Measurements from ENCODE around the gene SNX1.
A peak's percentile ranks its signal among the peaks of the same experiment; 100 is the strongest.

The SNX1 gene

DNA sequence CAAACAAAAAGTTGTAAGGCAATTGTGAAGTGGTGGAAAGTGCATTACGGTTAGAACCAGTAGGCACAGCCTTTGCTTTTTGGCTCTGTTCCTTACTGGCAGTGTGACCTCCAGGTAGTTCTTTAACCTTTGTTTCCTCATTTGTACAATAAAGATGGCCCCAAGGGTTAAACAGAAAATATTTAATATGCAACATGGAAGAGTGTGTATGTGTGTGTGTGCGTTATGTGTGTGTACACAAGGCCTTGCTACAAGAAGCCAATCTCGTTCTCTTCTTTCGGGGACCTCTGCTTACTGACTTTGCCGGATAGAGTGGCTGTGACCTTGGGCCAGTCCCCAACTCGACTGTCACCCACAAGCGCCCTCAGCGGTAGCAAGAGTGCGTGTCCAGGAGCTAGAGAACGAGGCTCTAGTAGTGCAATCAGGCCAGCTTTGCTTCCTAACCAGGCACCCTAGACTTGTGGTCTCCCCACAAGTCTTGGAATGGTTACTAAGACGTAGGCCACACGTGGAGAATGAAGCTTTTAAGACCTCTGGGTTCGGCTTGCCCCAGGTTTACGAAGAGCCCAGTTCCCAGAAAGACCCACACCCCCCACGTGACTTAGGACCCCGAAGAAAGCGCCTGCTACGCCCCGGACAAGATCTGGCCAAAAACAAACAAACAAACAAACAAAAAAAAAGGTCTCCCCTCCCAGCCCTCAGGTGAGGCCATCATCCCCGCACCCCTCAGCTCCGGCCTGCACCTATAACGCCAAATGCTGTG lies 2.7 kb upstream of the SNX1 start (continued):
- TF ChIP-seq, protein P1, sequence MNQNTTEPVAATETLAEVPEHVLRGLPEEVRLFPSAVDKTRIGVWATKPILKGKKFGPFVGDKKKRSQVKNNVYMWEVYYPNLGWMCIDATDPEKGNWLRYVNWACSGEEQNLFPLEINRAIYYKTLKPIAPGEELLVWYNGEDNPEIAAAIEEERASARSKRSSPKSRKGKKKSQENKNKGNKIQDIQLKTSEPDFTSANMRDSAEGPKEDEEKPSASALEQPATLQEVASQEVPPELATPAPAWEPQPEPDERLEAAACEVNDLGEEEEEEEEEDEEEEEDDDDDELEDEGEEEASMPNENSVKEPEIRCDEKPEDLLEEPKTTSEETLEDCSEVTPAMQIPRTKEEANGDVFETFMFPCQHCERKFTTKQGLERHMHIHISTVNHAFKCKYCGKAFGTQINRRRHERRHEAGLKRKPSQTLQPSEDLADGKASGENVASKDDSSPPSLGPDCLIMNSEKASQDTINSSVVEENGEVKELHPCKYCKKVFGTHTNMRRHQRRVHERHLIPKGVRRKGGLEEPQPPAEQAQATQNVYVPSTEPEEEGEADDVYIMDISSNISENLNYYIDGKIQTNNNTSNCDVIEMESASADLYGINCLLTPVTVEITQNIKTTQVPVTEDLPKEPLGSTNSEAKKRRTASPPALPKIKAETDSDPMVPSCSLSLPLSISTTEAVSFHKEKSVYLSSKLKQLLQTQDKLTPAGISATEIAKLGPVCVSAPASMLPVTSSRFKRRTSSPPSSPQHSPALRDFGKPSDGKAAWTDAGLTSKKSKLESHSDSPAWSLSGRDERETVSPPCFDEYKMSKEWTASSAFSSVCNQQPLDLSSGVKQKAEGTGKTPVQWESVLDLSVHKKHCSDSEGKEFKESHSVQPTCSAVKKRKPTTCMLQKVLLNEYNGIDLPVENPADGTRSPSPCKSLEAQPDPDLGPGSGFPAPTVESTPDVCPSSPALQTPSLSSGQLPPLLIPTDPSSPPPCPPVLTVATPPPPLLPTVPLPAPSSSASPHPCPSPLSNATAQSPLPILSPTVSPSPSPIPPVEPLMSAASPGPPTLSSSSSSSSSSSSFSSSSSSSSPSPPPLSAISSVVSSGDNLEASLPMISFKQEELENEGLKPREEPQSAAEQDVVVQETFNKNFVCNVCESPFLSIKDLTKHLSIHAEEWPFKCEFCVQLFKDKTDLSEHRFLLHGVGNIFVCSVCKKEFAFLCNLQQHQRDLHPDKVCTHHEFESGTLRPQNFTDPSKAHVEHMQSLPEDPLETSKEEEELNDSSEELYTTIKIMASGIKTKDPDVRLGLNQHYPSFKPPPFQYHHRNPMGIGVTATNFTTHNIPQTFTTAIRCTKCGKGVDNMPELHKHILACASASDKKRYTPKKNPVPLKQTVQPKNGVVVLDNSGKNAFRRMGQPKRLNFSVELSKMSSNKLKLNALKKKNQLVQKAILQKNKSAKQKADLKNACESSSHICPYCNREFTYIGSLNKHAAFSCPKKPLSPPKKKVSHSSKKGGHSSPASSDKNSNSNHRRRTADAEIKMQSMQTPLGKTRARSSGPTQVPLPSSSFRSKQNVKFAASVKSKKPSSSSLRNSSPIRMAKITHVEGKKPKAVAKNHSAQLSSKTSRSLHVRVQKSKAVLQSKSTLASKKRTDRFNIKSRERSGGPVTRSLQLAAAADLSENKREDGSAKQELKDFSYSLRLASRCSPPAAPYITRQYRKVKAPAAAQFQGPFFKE (tag by site-specific recombination; IDR thresholded peaks at IDR 0.05; ENCODE audit: borderline replicate concordance) = no peak
- TF ChIP-seq ZNF776 (tag by site-specific recombination; IDR thresholded peaks at IDR 0.05; ENCODE audit: borderline replicate concordance) (no peak), ZNF521 (tag by site-specific recombination; IDR thresholded peaks at IDR 0.05) (no peak)

DNA sequence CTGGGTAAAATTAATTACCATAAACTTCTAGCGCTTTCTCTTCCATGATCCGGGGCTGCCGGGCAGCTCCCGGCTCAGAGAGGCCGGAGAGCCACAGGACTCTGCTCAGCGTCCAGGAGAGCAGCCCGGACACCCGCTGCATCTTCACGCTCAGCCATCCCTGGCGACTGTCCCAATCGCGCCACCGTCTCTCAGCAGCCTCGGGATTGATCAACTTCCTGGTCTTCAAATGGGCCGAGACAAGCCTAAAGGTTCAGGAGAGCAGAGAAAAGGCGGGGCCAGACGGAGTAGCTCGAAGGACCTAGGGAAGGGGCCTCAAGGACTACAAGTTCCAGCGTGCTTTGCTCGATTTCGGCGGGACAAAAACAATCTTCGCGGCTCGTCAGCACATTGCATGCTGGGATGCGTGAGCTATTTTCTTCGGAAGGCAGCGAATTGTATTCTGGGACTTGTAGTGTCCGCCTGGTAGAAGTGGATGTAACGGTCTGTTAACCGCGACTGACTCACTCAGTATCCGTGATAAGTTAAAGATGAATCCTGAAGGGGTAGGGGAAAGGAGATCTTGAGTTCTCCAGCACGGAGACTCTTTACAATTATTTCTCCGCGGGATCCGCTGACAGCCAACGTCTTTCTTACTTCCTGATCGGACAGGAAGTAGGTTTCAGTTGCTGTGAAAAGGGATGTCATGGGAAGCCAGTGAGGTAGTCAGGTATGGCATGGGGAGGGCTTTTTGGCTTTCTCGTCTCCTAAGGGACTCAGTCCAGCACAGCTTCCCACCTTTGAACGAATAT lies 2.0 kb upstream of the SNX1 start, which contains the start of gene CIAO2A:
TSS of gene CIAO2A (minus strand) at position 212 of the 791 bp plus-strand sequence. CDS start at position 142, 70 bp downstream.
- CTCF ChIA-PET = interaction anchor here (0.5 to 1.2 kb wide), 2 partner anchors 26 to 325 kb away, joined by 3 read pairs; no protein-coding TSS in a partner anchor
- POLR2A ChIA-PET = interaction anchor here (0.6 to 1.3 kb wide), 11 partner anchors 9 to 728 kb away, joined by 3 to 8 read pairs (median 3); no protein-coding TSS in a partner anchor
- peak within 1 kb of the TSS; percentile 77 for H3K4me3 ChIP-seq (ENCODE audit: low read depth, low read length)
- peaks cover 4% of the 10 kb centered on the region for H3K4me1 ChIP-seq (ENCODE audit: control insufficient read depth, insufficient read depth, low read length)
- peak within 1 kb of the TSS; percentile 72 for H3K27ac ChIP-seq (ENCODE audit: extremely low read depth, low read depth, low read length)
- H3K9me3 ChIP-seq (ENCODE audit: control insufficient read depth, insufficient read depth, low read depth, low read length) = no peaks in the 10 kb centered on the region
- H3K36me3 ChIP-seq (ENCODE audit: control insufficient read depth in 2 of 2, insufficient read depth in 1 of 2, low read length in 2 of 2) = peaks cover 3 to 14% of the 10 kb centered on the region in 2 experiments; a peak in 2 of 3 replicates
- peak; percentile 7; the same call in 1 of the 2 replicates for TF ChIP-seq KLF10 (tag by site-specific recombination; IDR thresholded peaks at IDR 0.05)
- TF ChIP-seq, protein P2, sequence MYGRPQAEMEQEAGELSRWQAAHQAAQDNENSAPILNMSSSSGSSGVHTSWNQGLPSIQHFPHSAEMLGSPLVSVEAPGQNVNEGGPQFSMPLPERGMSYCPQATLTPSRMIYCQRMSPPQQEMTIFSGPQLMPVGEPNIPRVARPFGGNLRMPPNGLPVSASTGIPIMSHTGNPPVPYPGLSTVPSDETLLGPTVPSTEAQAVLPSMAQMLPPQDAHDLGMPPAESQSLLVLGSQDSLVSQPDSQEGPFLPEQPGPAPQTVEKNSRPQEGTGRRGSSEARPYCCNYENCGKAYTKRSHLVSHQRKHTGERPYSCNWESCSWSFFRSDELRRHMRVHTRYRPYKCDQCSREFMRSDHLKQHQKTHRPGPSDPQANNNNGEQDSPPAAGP (tag by site-specific recombination; IDR thresholded peaks at IDR 0.05) = 0 out of 2 replicates have a peak, but pooled peaks have one; percentile 15
- peak; percentile 48; the same call in 1 of the 2 replicates for TF ChIP-seq ZFP37 (tag by site-specific recombination; IDR thresholded peaks at IDR 0.05)
- peak; percentile 72 for TF ChIP-seq SP3 (tag by site-specific recombination; IDR thresholded peaks at IDR 0.05)
- TF ChIP-seq ZNF221 (tag by site-specific recombination; IDR thresholded peaks at IDR 0.05; ENCODE audit: borderline replicate concordance) = no peak
- TF ChIP-seq ZNF76 (tag by site-specific recombination; IDR thresholded peaks at IDR 0.05; ENCODE audit: borderline replicate concordance, low read depth) = peak; percentile 99
- TF ChIP-seq, protein P3, sequence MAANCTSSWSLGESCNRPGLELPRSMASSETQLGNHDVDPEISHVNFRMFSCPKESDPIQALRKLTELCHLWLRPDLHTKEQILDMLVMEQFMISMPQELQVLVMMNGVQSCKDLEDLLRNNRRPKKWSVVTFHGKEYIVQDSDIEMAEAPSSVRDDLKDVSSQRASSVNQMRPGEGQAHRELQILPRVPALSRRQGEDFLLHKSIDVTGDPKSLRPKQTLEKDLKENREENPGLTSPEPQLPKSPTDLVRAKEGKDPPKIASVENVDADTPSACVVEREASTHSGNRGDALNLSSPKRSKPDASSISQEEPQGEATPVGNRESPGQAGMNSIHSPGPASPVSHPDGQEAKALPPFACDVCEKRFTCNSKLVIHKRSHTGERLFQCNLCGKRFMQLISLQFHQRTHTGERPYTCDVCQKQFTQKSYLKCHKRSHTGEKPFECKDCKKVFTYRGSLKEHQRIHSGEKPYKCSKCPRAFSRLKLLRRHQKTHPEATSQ (tag by site-specific recombination; IDR thresholded peaks at IDR 0.05) = no peak
- peak; percentile 88 for TF ChIP-seq ZNF335 (tag by site-specific recombination; conservative IDR thresholded peaks at IDR 0.05)
- TF ChIP-seq ZFP3 (tag by site-specific recombination; IDR thresholded peaks at IDR 0.05; ENCODE audit: low read depth) = no peak
- TF ChIP-seq, protein P4, sequence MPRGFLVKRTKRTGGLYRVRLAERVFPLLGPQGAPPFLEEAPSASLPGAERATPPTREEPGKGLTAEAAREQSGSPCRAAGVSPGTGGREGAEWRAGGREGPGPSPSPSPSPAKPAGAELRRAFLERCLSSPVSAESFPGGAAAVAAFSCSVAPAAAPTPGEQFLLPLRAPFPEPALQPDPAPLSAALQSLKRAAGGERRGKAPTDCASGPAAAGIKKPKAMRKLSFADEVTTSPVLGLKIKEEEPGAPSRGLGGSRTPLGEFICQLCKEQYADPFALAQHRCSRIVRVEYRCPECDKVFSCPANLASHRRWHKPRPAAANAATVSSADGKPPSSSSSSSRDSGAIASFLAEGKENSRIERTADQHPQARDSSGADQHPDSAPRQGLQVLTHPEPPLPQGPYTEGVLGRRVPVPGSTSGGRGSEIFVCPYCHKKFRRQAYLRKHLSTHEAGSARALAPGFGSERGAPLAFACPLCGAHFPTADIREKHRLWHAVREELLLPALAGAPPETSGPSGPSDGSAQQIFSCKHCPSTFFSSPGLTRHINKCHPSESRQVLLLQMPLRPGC (tag by site-specific recombination; IDR thresholded peaks at IDR 0.05) = no peak
- TF ChIP-seq ZNF629 (tag by site-specific recombination; IDR thresholded peaks at IDR 0.05) = peak; percentile 90
- TF ChIP-seq, protein P5, sequence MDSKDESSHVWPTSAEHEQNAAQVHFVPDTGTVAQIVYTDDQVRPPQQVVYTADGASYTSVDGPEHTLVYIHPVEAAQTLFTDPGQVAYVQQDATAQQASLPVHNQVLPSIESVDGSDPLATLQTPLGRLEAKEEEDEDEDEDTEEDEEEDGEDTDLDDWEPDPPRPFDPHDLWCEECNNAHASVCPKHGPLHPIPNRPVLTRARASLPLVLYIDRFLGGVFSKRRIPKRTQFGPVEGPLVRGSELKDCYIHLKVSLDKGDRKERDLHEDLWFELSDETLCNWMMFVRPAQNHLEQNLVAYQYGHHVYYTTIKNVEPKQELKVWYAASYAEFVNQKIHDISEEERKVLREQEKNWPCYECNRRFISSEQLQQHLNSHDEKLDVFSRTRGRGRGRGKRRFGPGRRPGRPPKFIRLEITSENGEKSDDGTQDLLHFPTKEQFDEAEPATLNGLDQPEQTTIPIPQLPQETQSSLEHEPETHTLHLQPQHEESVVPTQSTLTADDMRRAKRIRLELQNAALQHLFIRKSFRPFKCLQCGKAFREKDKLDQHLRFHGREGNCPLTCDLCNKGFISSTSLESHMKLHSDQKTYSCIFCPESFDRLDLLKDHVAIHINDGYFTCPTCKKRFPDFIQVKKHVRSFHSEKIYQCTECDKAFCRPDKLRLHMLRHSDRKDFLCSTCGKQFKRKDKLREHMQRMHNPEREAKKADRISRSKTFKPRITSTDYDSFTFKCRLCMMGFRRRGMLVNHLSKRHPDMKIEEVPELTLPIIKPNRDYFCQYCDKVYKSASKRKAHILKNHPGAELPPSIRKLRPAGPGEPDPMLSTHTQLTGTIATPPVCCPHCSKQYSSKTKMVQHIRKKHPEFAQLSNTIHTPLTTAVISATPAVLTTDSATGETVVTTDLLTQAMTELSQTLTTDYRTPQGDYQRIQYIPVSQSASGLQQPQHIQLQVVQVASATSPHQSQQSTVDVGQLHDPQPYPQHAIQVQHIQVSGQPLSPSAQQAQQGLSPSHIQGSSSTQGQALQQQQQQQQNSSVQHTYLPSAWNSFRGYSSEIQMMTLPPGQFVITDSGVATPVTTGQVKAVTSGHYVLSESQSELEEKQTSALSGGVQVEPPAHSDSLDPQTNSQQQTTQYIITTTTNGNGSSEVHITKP (tag by site-specific recombination; IDR thresholded peaks at IDR 0.05) = peak; percentile 26
- peak; percentile 32; the same call in 1 of the 2 replicates for TF ChIP-seq REPIN1 (tag by site-specific recombination; IDR thresholded peaks at IDR 0.05; ENCODE audit: low read depth)

All from HEK293 (cell line).